ENCODE data around the gene CALD1.

The CALD1 gene

GRCh38 chr7:134820295-134820694 lies 40.9 kb downstream of the CALD1 start:
- no peaks in the 10 kb centered on the region for H3F3A ChIP-seq (ENCODE audit: control insufficient read depth, insufficient read depth)
- TF ChIP-seq CTCF (IDR thresholded peaks at IDR 0.05; ENCODE audit: low read depth, low read length, poor library complexity, severe bottlenecking) (no peak), EZH2phosphoT487 (IDR thresholded peaks at IDR 0.05; ENCODE audit: borderline replicate concordance, low read length) (no peak)
- H3K9me2 ChIP-seq (replicated peaks; ENCODE audit: control insufficient read depth, low read length): no peaks in the 10 kb centered on the region; the same call in 1 of the 2 replicates
- no peaks in the 10 kb centered on the region for H3K79me2 ChIP-seq (ENCODE audit: control insufficient read depth, low read length)
- no peaks in the 10 kb centered on the region for H4K20me1 ChIP-seq (ENCODE audit: control insufficient read depth, insufficient read depth, low read depth, low read length)
- H3K4me1 ChIP-seq (ENCODE audit: control insufficient read depth, low read length): no peaks in the 10 kb centered on the region
- no peaks in the 10 kb centered on the region for H3K9me3 ChIP-seq (ENCODE audit: control insufficient read depth, insufficient read depth, low read length)
- H3K4me2 ChIP-seq (ENCODE audit: low read length): no peak overlapping the region
- no peaks in the 10 kb centered on the region for H3K36me3 ChIP-seq (ENCODE audit: control insufficient read depth, low read length)
- no peak overlapping the region for H3K27ac ChIP-seq (ENCODE audit: low read depth, low read length)
- H3K4me3 ChIP-seq (ENCODE audit: low read length): no peak overlapping the region
- H3K27me3 ChIP-seq (ENCODE audit: control insufficient read depth, low read length): no peaks in the 10 kb centered on the region

- Histone ChIP-seq H3K4me1 (ENCODE audit: control insufficient read depth, low read length) (no peaks in the 10 kb centered on the region), H3K79me2 (ENCODE audit: control insufficient read depth, low read length) (no peaks in the 10 kb centered on the region), H3K27me3 (ENCODE audit: control insufficient read depth, low read length) (no peaks in the 10 kb centered on the region), H3K9me3 (ENCODE audit: control insufficient read depth, insufficient read depth, low read length) (no peaks in the 10 kb centered on the region), H3K36me3 (ENCODE audit: control insufficient read depth, low read length) (no peaks in the 10 kb centered on the region), H3K27ac (ENCODE audit: low read depth, low read length) (no peak overlapping the region), H3K4me2 (ENCODE audit: low read length) (no peak overlapping the region), H3K4me3 (ENCODE audit: low read length) (no peak overlapping the region), H3F3A (ENCODE audit: control insufficient read depth, insufficient read depth) (no peaks in the 10 kb centered on the region), H3K9me2 (replicated peaks; ENCODE audit: control insufficient read depth, low read length) (no peaks in the 10 kb centered on the region; the same call in 1 of the 2 replicates), H4K20me1 (ENCODE audit: control insufficient read depth, insufficient read depth, low read depth, low read length) (no peaks in the 10 kb centered on the region)
- no peak for TF ChIP-seq EZH2phosphoT487 (IDR thresholded peaks at IDR 0.05; ENCODE audit: borderline replicate concordance, low read length)
- no peak for TF ChIP-seq CTCF (IDR thresholded peaks at IDR 0.05; ENCODE audit: low read depth, low read length, poor library complexity, severe bottlenecking)
Measured at GRCh38 chr7:134820778-134821177, 41.3 kb downstream of the CALD1 start.

GRCh38 chr7:134823400-134823799 lies 44.0 kb downstream of the CALD1 start:
- no peaks in the 10 kb centered on the region for H3K9me3 ChIP-seq (ENCODE audit: control insufficient read depth, insufficient read depth, low read length)
- H4K20me1 ChIP-seq (ENCODE audit: control insufficient read depth, insufficient read depth, low read depth, low read length): no peaks in the 10 kb centered on the region
- no peak overlapping the region for H3K27ac ChIP-seq (ENCODE audit: low read depth, low read length)
- H3K4me2 ChIP-seq (ENCODE audit: low read length): no peak overlapping the region
- TF ChIP-seq EZH2phosphoT487 (IDR thresholded peaks at IDR 0.05; ENCODE audit: borderline replicate concordance, low read length) (no peak), CTCF (IDR thresholded peaks at IDR 0.05; ENCODE audit: low read depth, low read length, poor library complexity, severe bottlenecking) (no peak)
- H3K27me3 ChIP-seq (ENCODE audit: control insufficient read depth, low read length): no peaks in the 10 kb centered on the region
- H3K79me2 ChIP-seq (ENCODE audit: control insufficient read depth, low read length): no peaks in the 10 kb centered on the region
- H3F3A ChIP-seq (ENCODE audit: control insufficient read depth, insufficient read depth): no peaks in the 10 kb centered on the region
- H3K9me2 ChIP-seq (replicated peaks; ENCODE audit: control insufficient read depth, low read length): no peaks in the 10 kb centered on the region; the same call in 1 of the 2 replicates
- no peaks in the 10 kb centered on the region for H3K36me3 ChIP-seq (ENCODE audit: control insufficient read depth, low read length)
- no peaks in the 10 kb centered on the region for H3K4me1 ChIP-seq (ENCODE audit: control insufficient read depth, low read length)
- H3K4me3 ChIP-seq (ENCODE audit: low read length): no peak overlapping the region
